AG09319 (cell line): ENCODE results near the gene GPR146.

ENCODE experiments used
- DNase-seq: peaks from one replicate; pipeline ENCODE4 v3.0.0-alpha.2; 2010; ENCODE audit warnings: low read depth; ENCODE audit errors: extremely low read depth
- CTCF ChIP-seq: IDR thresholded peaks from 2 replicates; pipeline ENCODE4 v1.5.1; 2011; ENCODE audit warnings: low read depth, mild to moderate bottlenecking, inconsistent platforms, low read length, moderate library complexity

GPR146 gene

GRCh38 chr7:1020849-1021251 lies 23.5 kb upstream of the GPR146 start:
- TF ChIP-seq CTCF, result no peak

GRCh38 chr7:1021366-1021765 lies 23.0 kb upstream of the GPR146 start:
- TF ChIP-seq CTCF, result no peak
- DNase-seq, result no peak

More at GRCh38 chr7:1020849-1021251, 23.5 kb upstream of the GPR146 start:
- DNase-seq, result no peak

GRCh38 chr7:1021931-1022330 lies 22.4 kb upstream of the GPR146 start:
- no peak for TF ChIP-seq CTCF
- no peak for DNase-seq

- TF ChIP-seq CTCF, result no peak
- no peak for DNase-seq
These were observed 22.0 kb upstream of the GPR146 start for GRCh38 chr7:1022356-1022755.

- no peak for TF ChIP-seq CTCF
- no peak for DNase-seq
These were observed 21.4 kb upstream of the GPR146 start for GRCh38 chr7:1022801-1023465.

- no peak for TF ChIP-seq CTCF
- DNase-seq, result no peak
These were observed 20.0 kb upstream of the GPR146 start for GRCh38 chr7:1024331-1024841.

GRCh38 chr7:1024876-1025742 lies 19.2 kb upstream of the GPR146 start:
- TF ChIP-seq CTCF, result no peak
- no peak for DNase-seq
